ENCODE data around the gene CKAP2L. TPM values are rescaled to one million over a fixed set of nuclear protein-coding genes. Genes with fewer than 3 reads are reported as not detected.

CKAP2L gene
- total and polyA plus RNA-seq, 7 donors, result under 0.01 to 3.0 (median 0.54) TPM; not detected in 2

GRCh38 chr2:112800881-112801583, 36.6 kb upstream of the CKAP2L start:
- H3K4me3 ChIP-seq, result no peak overlapping the region
- WGBS, 2 donors, result 92% methylated on average over 4 of the region's 4 CpGs
- intact Hi-C loops (cut with DNase I), result no loop called here

DNA sequence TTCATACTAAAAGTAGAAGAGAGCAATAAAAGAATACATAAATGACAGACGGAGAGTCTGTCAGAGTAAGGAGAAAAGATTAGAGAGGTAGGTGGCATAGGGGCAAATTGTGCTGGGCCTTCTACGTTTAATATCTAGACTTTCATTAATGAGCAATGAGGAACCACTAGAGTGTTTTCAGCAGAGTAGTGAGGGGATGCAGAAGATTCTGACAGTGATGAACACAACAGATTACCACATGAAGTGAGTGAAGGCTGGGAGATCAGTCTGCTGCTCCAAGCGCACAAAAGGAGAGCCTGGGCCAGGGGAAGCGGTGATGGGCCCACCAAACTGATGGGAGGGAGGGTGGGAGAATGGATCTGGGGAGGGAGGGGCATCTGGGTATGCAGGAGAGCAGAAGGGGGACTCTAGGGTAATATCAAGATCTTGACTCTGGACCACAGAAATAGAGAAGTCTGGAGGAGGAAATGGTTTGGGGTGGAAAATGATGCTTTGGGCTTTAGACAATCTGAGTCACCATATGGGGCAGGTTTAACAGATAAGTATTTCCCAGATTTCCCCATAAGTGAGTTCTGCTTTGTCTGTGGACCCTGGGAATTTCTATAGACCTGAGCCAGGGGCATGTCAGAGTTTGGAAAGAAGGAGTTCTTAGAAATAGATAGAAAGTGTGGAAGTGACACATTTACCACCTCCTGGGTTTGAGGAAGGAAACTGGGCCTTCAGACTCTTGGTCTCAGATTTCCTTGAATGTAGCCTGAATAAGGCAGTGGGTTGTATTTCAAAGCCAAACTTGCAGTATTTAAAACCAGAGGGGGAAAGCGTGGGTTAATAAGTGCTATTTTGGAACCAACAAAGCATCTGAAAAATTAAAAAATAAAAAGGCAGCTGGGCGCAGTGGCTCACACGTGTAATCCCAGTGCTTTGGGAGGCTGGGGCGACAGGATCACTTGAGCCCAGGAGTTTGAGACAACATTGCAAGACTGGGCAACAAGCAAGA, 34.9 kb upstream of the CKAP2L start:
- Histone ChIP-seq H3K9me3 (peaks cover 0 to 2% (median 0%) of the 10 kb centered on the region in 4 donors), H3K4me3 (no peak overlapping the region), H3K4me1 (no peaks in the 10 kb centered on the region), H3K27ac (no peak overlapping the region), H3K27me3 (no peaks in the 10 kb centered on the region), H3K36me3 (no peaks in the 10 kb centered on the region)
- TF ChIP-seq, protein P1, sequence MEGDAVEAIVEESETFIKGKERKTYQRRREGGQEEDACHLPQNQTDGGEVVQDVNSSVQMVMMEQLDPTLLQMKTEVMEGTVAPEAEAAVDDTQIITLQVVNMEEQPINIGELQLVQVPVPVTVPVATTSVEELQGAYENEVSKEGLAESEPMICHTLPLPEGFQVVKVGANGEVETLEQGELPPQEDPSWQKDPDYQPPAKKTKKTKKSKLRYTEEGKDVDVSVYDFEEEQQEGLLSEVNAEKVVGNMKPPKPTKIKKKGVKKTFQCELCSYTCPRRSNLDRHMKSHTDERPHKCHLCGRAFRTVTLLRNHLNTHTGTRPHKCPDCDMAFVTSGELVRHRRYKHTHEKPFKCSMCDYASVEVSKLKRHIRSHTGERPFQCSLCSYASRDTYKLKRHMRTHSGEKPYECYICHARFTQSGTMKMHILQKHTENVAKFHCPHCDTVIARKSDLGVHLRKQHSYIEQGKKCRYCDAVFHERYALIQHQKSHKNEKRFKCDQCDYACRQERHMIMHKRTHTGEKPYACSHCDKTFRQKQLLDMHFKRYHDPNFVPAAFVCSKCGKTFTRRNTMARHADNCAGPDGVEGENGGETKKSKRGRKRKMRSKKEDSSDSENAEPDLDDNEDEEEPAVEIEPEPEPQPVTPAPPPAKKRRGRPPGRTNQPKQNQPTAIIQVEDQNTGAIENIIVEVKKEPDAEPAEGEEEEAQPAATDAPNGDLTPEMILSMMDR (IDR thresholded peaks at IDR 0.05), result no peak
- TF ChIP-seq EP300 (IDR thresholded peaks at IDR 0.05), result no peak
- no peak for TF ChIP-seq POLR2AphosphoS5 (IDR thresholded peaks at IDR 0.05)
- TF ChIP-seq POLR2A (IDR thresholded peaks at IDR 0.05), result no peak
- intact Hi-C loops (cut with DNase I), result no loop called here
- WGBS, 2 donors, result 70 to 81% methylated on average over 8 of the region's 8 CpGs
- no peak for DNase-seq

More at GRCh38 chr2:112800881-112801583, 36.6 kb upstream of the CKAP2L start:
- no peak overlapping the region for H3K27ac ChIP-seq
- no peaks in the 10 kb centered on the region for H3K4me1 ChIP-seq
- H3K9me3 ChIP-seq, result peaks cover 0 to 2% (median 0%) of the 10 kb centered on the region in 4 donors
- H3K36me3 ChIP-seq, result no peaks in the 10 kb centered on the region
- no peak for DNase-seq
- no peaks in the 10 kb centered on the region for H3K27me3 ChIP-seq
- TF ChIP-seq POLR2A (IDR thresholded peaks at IDR 0.05), result no peak
- TF ChIP-seq EP300 (IDR thresholded peaks at IDR 0.05), result no peak
- TF ChIP-seq, protein P1 (IDR thresholded peaks at IDR 0.05), result no peak
- no peak for TF ChIP-seq POLR2AphosphoS5 (IDR thresholded peaks at IDR 0.05)

- no peak for DNase-seq
- H3K4me1 ChIP-seq, result no peaks in the 10 kb centered on the region
- WGBS, 2 donors, result 0% methylated on average over 1 of the region's 1 CpG
- no peaks in the 10 kb centered on the region for H3K36me3 ChIP-seq
- no peaks in the 10 kb centered on the region for H3K27me3 ChIP-seq
- H3K4me3 ChIP-seq, result no peak overlapping the region
- peaks cover 0 to 2% (median 0%) of the 10 kb centered on the region in 4 donors for H3K9me3 ChIP-seq
- H3K27ac ChIP-seq, result no peak overlapping the region
- no peak for TF ChIP-seq EP300 (IDR thresholded peaks at IDR 0.05)
- TF ChIP-seq POLR2AphosphoS5 (IDR thresholded peaks at IDR 0.05), result no peak
- TF ChIP-seq POLR2A (IDR thresholded peaks at IDR 0.05), result no peak
- TF ChIP-seq, protein P1 (IDR thresholded peaks at IDR 0.05), result no peak
- intact Hi-C loops (cut with DNase I), result no loop called here
These were observed 32.1 kb upstream of the CKAP2L start for GRCh38 chr2:112796486-112796885.

GRCh38 chr2:112795774-112796173, 31.4 kb upstream of the CKAP2L start:
- intact Hi-C loops (cut with DNase I), result no loop called here
- no peak for TF ChIP-seq POLR2AphosphoS5 (IDR thresholded peaks at IDR 0.05)
- TF ChIP-seq, protein P1 (IDR thresholded peaks at IDR 0.05), result no peak
- TF ChIP-seq POLR2A (IDR thresholded peaks at IDR 0.05), result no peak
- TF ChIP-seq EP300 (IDR thresholded peaks at IDR 0.05), result no peak
- Histone ChIP-seq H3K9me3 (peaks cover 0 to 2% (median 0%) of the 10 kb centered on the region in 4 donors), H3K4me1 (no peaks in the 10 kb centered on the region), H3K27me3 (no peaks in the 10 kb centered on the region), H3K36me3 (no peaks in the 10 kb centered on the region), H3K27ac (no peak overlapping the region), H3K4me3 (no peak overlapping the region)
- WGBS, 2 donors, result 52 to 82% methylated on average over 1 of the region's 1 CpG
- DNase-seq, result no peak

Measured in sigmoid colon (tissue), 7 donors.